Subcutaneous adipose tissue (tissue), 4 donors: ENCODE data around the gene MFF. TPM values are rescaled to one million over a fixed set of nuclear protein-coding genes. Genes with fewer than 3 reads are reported as not detected.

Experiments
- total RNA-seq, 4 donors: library from RNA; depleted of rRNA; stranded (reverse); fragments of >200 nt; gene quantifications; one replicate each; pipeline ENCODE4 v1.1.0, GENCODE V29; 2016
- TF ChIP-seq, protein P1 (sequence below): fragments of 450-650 bp; IDR thresholded peaks from one replicate; pipeline ENCODE4 v1.5.1; 2016; ENCODE audit warnings: low read depth, mild to moderate bottlenecking, control low read depth, antibody characterized with exemption, moderate library complexity

The MFF gene
- total RNA-seq, 4 donors from 2014 or later, result 90.9 to 135 (median 98.8) TPM

DNA sequence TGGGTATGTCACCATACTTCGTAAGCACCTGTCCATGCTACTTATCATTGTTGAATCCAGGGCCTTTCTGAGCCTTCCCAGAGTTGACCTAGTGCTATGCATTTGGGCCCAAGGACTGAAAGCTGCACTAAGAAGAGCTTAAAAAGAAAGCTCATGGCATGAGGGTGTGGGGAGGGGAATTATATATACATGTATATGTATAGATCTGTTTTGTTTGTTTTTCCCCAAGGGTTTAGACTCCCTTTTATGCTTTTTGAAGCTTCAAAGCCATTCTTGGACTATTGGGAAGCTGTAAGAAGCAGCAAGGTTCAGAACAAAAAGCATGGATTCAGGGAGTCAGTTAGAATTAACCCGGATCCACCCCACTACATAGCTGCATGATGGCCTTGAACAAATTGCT, 23.3 kb downstream of the MFF start:
- TF ChIP-seq, protein P1, sequence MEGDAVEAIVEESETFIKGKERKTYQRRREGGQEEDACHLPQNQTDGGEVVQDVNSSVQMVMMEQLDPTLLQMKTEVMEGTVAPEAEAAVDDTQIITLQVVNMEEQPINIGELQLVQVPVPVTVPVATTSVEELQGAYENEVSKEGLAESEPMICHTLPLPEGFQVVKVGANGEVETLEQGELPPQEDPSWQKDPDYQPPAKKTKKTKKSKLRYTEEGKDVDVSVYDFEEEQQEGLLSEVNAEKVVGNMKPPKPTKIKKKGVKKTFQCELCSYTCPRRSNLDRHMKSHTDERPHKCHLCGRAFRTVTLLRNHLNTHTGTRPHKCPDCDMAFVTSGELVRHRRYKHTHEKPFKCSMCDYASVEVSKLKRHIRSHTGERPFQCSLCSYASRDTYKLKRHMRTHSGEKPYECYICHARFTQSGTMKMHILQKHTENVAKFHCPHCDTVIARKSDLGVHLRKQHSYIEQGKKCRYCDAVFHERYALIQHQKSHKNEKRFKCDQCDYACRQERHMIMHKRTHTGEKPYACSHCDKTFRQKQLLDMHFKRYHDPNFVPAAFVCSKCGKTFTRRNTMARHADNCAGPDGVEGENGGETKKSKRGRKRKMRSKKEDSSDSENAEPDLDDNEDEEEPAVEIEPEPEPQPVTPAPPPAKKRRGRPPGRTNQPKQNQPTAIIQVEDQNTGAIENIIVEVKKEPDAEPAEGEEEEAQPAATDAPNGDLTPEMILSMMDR, result no peak

- TF ChIP-seq, protein P1, result no peak
These were observed 25.1 kb downstream of the MFF start for GRCh38 chr2:227349989-227350612.

GRCh38 chr2:227351639-227352038, 26.6 kb downstream of the MFF start:
- TF ChIP-seq, protein P1, result no peak

GRCh38 chr2:227360351-227360750, 35.3 kb downstream of the MFF start:
- TF ChIP-seq, protein P1, result no peak

DNA sequence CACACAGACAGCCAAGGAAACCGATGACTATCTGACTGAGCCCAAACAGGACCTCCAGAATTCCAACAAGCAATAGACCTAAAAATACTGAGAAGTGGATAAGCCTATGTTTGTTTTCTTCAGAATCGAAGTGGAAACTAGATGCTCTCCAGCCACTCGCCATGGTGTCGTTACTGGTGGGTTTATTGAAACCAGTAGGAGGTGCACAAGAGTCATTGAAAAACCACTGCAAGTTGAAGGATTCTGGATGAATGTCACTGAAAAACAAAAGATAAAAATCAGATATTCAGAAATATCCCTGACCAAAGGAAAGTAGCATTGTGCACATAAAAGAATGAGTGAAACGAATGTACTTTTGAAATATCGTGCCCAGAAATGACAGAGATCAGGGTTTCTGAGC, 38.7 kb downstream of the MFF start:
- TF ChIP-seq, protein P1, result no peak

DNA sequence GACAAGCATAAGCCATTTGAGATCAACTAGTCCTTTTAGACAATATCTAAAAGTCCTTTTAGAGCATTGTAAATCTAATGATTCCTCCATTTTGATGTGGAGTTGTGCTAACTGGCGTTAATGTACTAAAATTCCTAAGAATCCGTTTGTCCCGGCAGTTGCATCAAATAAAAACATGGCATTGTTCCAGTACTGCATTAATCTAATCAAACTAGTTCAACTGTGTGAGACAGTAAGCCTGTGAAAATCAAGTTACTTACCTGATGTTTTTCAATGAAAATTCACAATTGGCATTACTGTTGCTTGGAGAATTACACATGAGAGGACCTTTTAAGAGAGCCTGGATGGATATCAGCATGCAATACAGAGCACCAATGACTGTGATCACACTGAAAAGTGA, 40.8 kb downstream of the MFF start:
- TF ChIP-seq, protein P1, result no peak

- TF ChIP-seq, protein P1, result no peak
These were observed 41.8 kb downstream of the MFF start for GRCh38 chr2:227366769-227367426.
